SK-N-SH (cell line): Measurements from ENCODE around the gene MRGPRG. TPM values are rescaled to one million over a fixed set of nuclear protein-coding genes. Genes with fewer than 3 reads are reported as not detected.

Source experiments
- CTCF ChIA-PET: fragments of 300-600, 350-600 bp; formaldehyde crosslinking; extraction: SDS; loops from one replicate; lab custom pipeline; 2021; lab: Yijun Ruan, JAX
- POLR2A ChIA-PET: fragments of 350-600 bp; sonication (Branson Sonifier 250); formaldehyde crosslinking; extraction: SDS; loops from one replicate; lab custom pipeline; 2020; ENCODE audit warnings: antibody characterized with exemption, inconsistent platforms; lab: Yijun Ruan, JAX
- DNase-seq: peaks from one replicate; pipeline ENCODE4 v3.0.0; 2012
- H2AFZ ChIP-seq: fragments of 200-600 bp; sonication (generic); 2 replicates; pipeline ENCODE4 v1.8.1; 2016; ENCODE audit warnings: antibody characterized with exemption, mild to moderate bottlenecking, low read depth
- H3F3A ChIP-seq: fragments of 200-600 bp; sonication (generic); replicated peaks from 2 replicates; pipeline ENCODE3; 2016; ENCODE audit warnings: antibody characterized with exemption, mild to moderate bottlenecking; ENCODE audit not compliant: insufficient read depth
- H3K27ac ChIP-seq, 2 experiments: fragments of 200-500 bp in 1 of 2; fragments of 200-600 bp in 1 of 2; sonication (Bioruptor generic) in 1 of 2; sonication (generic), shearing (Covaris generic) in 1 of 2; 2 replicates each; pipeline versions ENCODE4 v1.5.1 to v1.6.1; 2014 to 2016; ENCODE audit warnings: low read depth in 2 of 2, inconsistent platforms in 1 of 2, low read length in 1 of 2, mild to moderate bottlenecking in 1 of 2, mixed read lengths in 1 of 2
- H3K27me3 ChIP-seq: fragments of 200-600 bp; sonication (generic), shearing (Covaris generic); 2 replicates; pipeline ENCODE4 v1.6.1; 2016; ENCODE audit warnings: mixed run types; ENCODE audit not compliant: insufficient read depth
- H3K36me3 ChIP-seq, 2 experiments: fragments of 200-500 bp in 1 of 2; fragments of 200-600 bp in 1 of 2; sonication (Bioruptor generic) in 1 of 2; sonication (generic) in 1 of 2; replicated peaks in 1 of 2; 2 replicates each; pipeline versions ENCODE3 to v1.5.1; 2014 to 2016; ENCODE audit warnings: low read length in 1 of 2, mild to moderate bottlenecking in 1 of 2; ENCODE audit not compliant: insufficient read depth in 2 of 2, control insufficient read depth in 1 of 2
- H3K4me1 ChIP-seq, 2 experiments: fragments of 200-500 bp in 1 of 2; fragments of 200-600 bp in 1 of 2; sonication (Bioruptor generic) in 1 of 2; sonication (generic), shearing (Covaris generic) in 1 of 2; 2 replicates each; pipeline versions ENCODE4 v1.5.1 to v1.6.1; 2014 to 2016; ENCODE audit warnings: low read depth in 1 of 2, low read length in 1 of 2, mixed run types in 1 of 2; ENCODE audit not compliant: insufficient read depth in 2 of 2, control insufficient read depth in 1 of 2
- H3K4me2 ChIP-seq: fragments of 200-600 bp; sonication (generic), shearing (Covaris generic); 2 replicates; pipeline ENCODE4 v1.6.1; 2017; ENCODE audit warnings: mixed run types
- H3K4me3 ChIP-seq, 2 experiments: fragments of 200-500 bp in 1 of 2; fragments of 200-600 bp in 1 of 2; sonication (Bioruptor generic) in 1 of 2; sonication (generic), shearing (Covaris generic) in 1 of 2; 2 replicates each; pipeline versions ENCODE4 v1.5.1 to v1.8.1; 2014 to 2016; ENCODE audit warnings: low read depth in 2 of 2, inconsistent platforms in 1 of 2, low read length in 1 of 2, mild to moderate bottlenecking in 1 of 2, mixed read lengths in 1 of 2, moderate library complexity in 1 of 2
- H3K79me2 ChIP-seq: fragments of 200-600 bp; sonication (generic); 2 replicates; pipeline ENCODE4 v1.8.1; 2017; ENCODE audit warnings: mild to moderate bottlenecking; ENCODE audit not compliant: insufficient read depth
- H3K9ac ChIP-seq: fragments of 200-600 bp; sonication (generic); 2 replicates; pipeline ENCODE4 v1.6.1; 2017; ENCODE audit warnings: mixed run types
- H3K9me2 ChIP-seq: fragments of 200-600 bp; sonication (generic); 2 replicates; pipeline ENCODE4 v1.6.1; 2017; ENCODE audit warnings: mixed run types
- H3K9me3 ChIP-seq: fragments of 200-600 bp; sonication (generic); 2 replicates; pipeline ENCODE4 v1.6.1; 2017; ENCODE audit warnings: mixed run types, mild to moderate bottlenecking, moderate library complexity
- H4K20me1 ChIP-seq: fragments of 200-600 bp; sonication (generic); 2 replicates; pipeline ENCODE4 v1.6.1; 2017; ENCODE audit warnings: mild to moderate bottlenecking, mixed run types; ENCODE audit not compliant: insufficient read depth
- EP300 ChIP-seq, 2 experiments: IDR thresholded peaks; 2 replicates each; pipeline versions ENCODE4 v1.4.0 to v1.6.1; 2012; ENCODE audit warnings: borderline replicate concordance in 1 of 2, low read depth in 1 of 2, low read length in 1 of 2
- EZH2phosphoT487 ChIP-seq: fragments of 200-600 bp; sonication (generic); IDR thresholded peaks from 2 replicates; pipeline ENCODE4 v1.6.1; 2017; ENCODE audit warnings: low read depth, mixed run types, mild to moderate bottlenecking, antibody characterized with exemption, moderate library complexity, borderline replicate concordance
- FOSL2 ChIP-seq: IDR thresholded peaks from 2 replicates; pipeline ENCODE4 v1.4.0; 2012; ENCODE audit warnings: low read depth, mild to moderate bottlenecking, moderate library complexity, borderline replicate concordance
- GABPA ChIP-seq: IDR thresholded peaks from 2 replicates; pipeline ENCODE4 v1.4.0; 2012; ENCODE audit warnings: low read depth, mild to moderate bottlenecking
- MXI1 ChIP-seq: IDR thresholded peaks from 2 replicates; pipeline ENCODE4 v1.6.1; 2012; ENCODE audit warnings: mild to moderate bottlenecking, low read depth, low read length, improper control_type of control experiment
- NFIC ChIP-seq: IDR thresholded peaks from 2 replicates; pipeline ENCODE4 v1.4.0; 2012; ENCODE audit warnings: borderline replicate concordance
- RAD21 ChIP-seq: IDR thresholded peaks from 2 replicates; pipeline ENCODE4 v1.6.1; 2012; ENCODE audit warnings: mild to moderate bottlenecking, low read length
- RCOR1 ChIP-seq: fragments of 150-350 bp; IDR thresholded peaks from 2 replicates; pipeline ENCODE4 v1.6.1; 2017; ENCODE audit warnings: antibody characterized with exemption, low read length
- SIN3A ChIP-seq: IDR thresholded peaks from 2 replicates; pipeline ENCODE4 v1.6.1; 2012; ENCODE audit warnings: low read depth, mild to moderate bottlenecking, low read length, moderate library complexity, borderline replicate concordance
- TEAD4 ChIP-seq: IDR thresholded peaks from 2 replicates; pipeline ENCODE4 v1.4.0; 2012; ENCODE audit warnings: mild to moderate bottlenecking, borderline replicate concordance; ENCODE audit not compliant: insufficient read depth
- YY1 ChIP-seq: IDR thresholded peaks from 2 replicates; pipeline ENCODE4 v1.4.0; 2012; ENCODE audit warnings: low read depth, mild to moderate bottlenecking
- polyA plus RNA-seq, 3 experiments: library from polyadenylated mRNA; depleted of rRNA; stranded (reverse); fragments of >200 nt; gene quantifications; 2 replicates each; pipeline ENCODE4 v1.2.3, GENCODE V29; 2012
- TF ChIP-seq, protein P1 (sequence below): fragments of 150-350 bp; IDR thresholded peaks from 2 replicates; pipeline ENCODE4 v1.6.1; 2017; ENCODE audit warnings: antibody characterized with exemption, low read length, low read depth, borderline replicate concordance
- TF ChIP-seq, protein P2 (sequence below): IDR thresholded peaks from 2 replicates; pipeline ENCODE4; 2012
- TF ChIP-seq, protein P3 (sequence below): IDR thresholded peaks from 2 replicates; pipeline ENCODE4 v1.4.0; 2012; ENCODE audit warnings: low read depth
- TF ChIP-seq, protein P4 (sequence below): IDR thresholded peaks from 2 replicates; pipeline ENCODE4 v1.6.1; 2012; ENCODE audit warnings: mild to moderate bottlenecking, low read depth, low read length, moderate library complexity

Gene MRGPRG
- polyA plus RNA-seq, 1 of the 3 experiments (the other 2 are of a cell fraction), result not detected

DNA sequence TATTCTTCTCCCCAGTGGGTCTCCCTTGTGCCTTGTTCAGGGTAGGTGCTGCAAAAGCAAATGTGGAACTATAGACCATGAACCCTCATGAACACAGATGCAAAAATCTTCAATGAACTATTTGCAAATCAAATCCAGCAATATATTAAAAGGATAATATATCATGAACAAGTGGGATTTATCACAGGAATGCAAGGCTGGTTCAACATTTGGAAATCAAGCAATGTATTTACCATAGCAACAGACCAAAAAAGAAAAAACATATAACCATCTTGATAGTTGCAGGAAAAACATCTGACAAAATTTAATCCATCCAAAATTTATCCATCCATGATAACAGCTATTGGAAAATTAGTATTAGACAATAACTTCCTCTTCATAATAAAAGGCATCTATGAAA lies 42.1 kb downstream of the MRGPRG start:
- ChIA-PET POLR2A (no interaction called here), CTCF (no interaction called here)
- H3K9ac ChIP-seq, result no peak overlapping the region
- H2AFZ ChIP-seq, result no peak overlapping the region
- DNase-seq, result no peak
- H3K9me3 ChIP-seq, result peaks cover 5% of the 10 kb centered on the region; the same call in 1 of the 2 replicates
- H3F3A ChIP-seq, result no peaks in the 10 kb centered on the region
- H3K4me1 ChIP-seq, result no peaks in the 10 kb centered on the region; a peak in 1 of 4 replicates
- TF ChIP-seq RAD21, result no peak
- TF ChIP-seq RCOR1, result no peak
- no peak for TF ChIP-seq SIN3A
- TF ChIP-seq FOSL2, result no peak
- TF ChIP-seq, protein P1, sequence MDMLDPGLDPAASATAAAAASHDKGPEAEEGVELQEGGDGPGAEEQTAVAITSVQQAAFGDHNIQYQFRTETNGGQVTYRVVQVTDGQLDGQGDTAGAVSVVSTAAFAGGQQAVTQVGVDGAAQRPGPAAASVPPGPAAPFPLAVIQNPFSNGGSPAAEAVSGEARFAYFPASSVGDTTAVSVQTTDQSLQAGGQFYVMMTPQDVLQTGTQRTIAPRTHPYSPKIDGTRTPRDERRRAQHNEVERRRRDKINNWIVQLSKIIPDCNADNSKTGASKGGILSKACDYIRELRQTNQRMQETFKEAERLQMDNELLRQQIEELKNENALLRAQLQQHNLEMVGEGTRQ, result no peak
- TF ChIP-seq, protein P2, sequence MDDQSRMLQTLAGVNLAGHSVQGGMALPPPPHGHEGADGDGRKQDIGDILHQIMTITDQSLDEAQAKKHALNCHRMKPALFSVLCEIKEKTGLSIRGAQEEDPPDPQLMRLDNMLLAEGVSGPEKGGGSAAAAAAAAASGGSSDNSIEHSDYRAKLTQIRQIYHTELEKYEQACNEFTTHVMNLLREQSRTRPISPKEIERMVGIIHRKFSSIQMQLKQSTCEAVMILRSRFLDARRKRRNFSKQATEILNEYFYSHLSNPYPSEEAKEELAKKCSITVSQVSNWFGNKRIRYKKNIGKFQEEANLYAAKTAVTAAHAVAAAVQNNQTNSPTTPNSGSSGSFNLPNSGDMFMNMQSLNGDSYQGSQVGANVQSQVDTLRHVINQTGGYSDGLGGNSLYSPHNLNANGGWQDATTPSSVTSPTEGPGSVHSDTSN, result no peak
- TF ChIP-seq MXI1, result no peak
- TF ChIP-seq EZH2phosphoT487, result no peak
- TF ChIP-seq GABPA, result no peak
- no peak for TF ChIP-seq NFIC
- TF ChIP-seq TEAD4, result no peak
- TF ChIP-seq, protein P3, sequence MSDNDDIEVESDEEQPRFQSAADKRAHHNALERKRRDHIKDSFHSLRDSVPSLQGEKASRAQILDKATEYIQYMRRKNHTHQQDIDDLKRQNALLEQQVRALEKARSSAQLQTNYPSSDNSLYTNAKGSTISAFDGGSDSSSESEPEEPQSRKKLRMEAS, result no peak
- TF ChIP-seq, protein P4, sequence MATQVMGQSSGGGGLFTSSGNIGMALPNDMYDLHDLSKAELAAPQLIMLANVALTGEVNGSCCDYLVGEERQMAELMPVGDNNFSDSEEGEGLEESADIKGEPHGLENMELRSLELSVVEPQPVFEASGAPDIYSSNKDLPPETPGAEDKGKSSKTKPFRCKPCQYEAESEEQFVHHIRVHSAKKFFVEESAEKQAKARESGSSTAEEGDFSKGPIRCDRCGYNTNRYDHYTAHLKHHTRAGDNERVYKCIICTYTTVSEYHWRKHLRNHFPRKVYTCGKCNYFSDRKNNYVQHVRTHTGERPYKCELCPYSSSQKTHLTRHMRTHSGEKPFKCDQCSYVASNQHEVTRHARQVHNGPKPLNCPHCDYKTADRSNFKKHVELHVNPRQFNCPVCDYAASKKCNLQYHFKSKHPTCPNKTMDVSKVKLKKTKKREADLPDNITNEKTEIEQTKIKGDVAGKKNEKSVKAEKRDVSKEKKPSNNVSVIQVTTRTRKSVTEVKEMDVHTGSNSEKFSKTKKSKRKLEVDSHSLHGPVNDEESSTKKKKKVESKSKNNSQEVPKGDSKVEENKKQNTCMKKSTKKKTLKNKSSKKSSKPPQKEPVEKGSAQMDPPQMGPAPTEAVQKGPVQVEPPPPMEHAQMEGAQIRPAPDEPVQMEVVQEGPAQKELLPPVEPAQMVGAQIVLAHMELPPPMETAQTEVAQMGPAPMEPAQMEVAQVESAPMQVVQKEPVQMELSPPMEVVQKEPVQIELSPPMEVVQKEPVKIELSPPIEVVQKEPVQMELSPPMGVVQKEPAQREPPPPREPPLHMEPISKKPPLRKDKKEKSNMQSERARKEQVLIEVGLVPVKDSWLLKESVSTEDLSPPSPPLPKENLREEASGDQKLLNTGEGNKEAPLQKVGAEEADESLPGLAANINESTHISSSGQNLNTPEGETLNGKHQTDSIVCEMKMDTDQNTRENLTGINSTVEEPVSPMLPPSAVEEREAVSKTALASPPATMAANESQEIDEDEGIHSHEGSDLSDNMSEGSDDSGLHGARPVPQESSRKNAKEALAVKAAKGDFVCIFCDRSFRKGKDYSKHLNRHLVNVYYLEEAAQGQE, result no peak
- no peak for TF ChIP-seq YY1
- no peak for TF ChIP-seq EP300 (IDR thresholded peaks at IDR 0.05; ENCODE audit: borderline replicate concordance in 1 of 2, low read depth in 1 of 2, low read length in 1 of 2)
- 0 out of 2 replicates have a peak, but pooled peaks cover 4% of the 10 kb centered on the region for H3K27me3 ChIP-seq
- no peaks in the 10 kb centered on the region for H4K20me1 ChIP-seq
- no peak overlapping the region for H3K4me2 ChIP-seq
- H3K79me2 ChIP-seq, result no peaks in the 10 kb centered on the region
- H3K27ac ChIP-seq, result no peak overlapping the region
- no peaks in the 10 kb centered on the region for H3K9me2 ChIP-seq
- no peaks in the 10 kb centered on the region for H3K36me3 ChIP-seq
- no peak overlapping the region for H3K4me3 ChIP-seq
